H1 (cell line): ENCODE measurements around the gene RAB10. TPM values are rescaled to one million over a fixed set of nuclear protein-coding genes. Genes with fewer than 3 reads are reported as not detected.

Experiments
- CTCF ChIA-PET: fragments of 300-600 bp; sonication (Branson Sonifier 250); formaldehyde crosslinking; loops from one replicate; lab custom pipeline; 2021; ENCODE audit not compliant: partially characterized antibody; lab: Charles Lee
- POLR2A ChIA-PET: fragments of 300-600 bp; sonication (Branson Sonifier 250); formaldehyde crosslinking; loops from one replicate; lab custom pipeline; 2021; ENCODE audit warnings: inconsistent platforms; ENCODE audit not compliant: partially characterized antibody; lab: Charles Lee
- DNase-seq, 2 experiments: peaks; one replicate each; pipeline versions ENCODE4 v3.0.0 to v3.0.0-alpha.2; 2010 to 2022; ENCODE audit warnings: low spot score in 2 of 2, low read depth in 1 of 2, mixed read lengths in 1 of 2
- FAIRE-seq: peaks from 2 replicates; lab custom pipeline; 2011; peaks lifted over from hg19 to GRCh38; lab: Jason Lieb, UNC
- H2AFZ ChIP-seq: 2 replicates; pipeline ENCODE4 v1.8.1; 2012; ENCODE audit warnings: low read length, inconsistent platforms
- H2AK5ac ChIP-seq: 2 replicates; pipeline ENCODE4 v1.6.1; 2013; ENCODE audit warnings: low read depth, low read length
- H2BK120ac ChIP-seq: replicated peaks from 2 replicates; pipeline ENCODE3; 2013; ENCODE audit warnings: low read depth, low read length, inconsistent platforms
- H2BK12ac ChIP-seq: 2 replicates; pipeline ENCODE4 v1.6.1; 2013; ENCODE audit warnings: low read depth, low read length
- H2BK15ac ChIP-seq: 2 replicates; pipeline ENCODE4 v1.6.1; 2013; ENCODE audit warnings: low read length
- H2BK20ac ChIP-seq: 2 replicates; pipeline ENCODE4 v1.6.1; 2013; ENCODE audit warnings: low read length
- H2BK5ac ChIP-seq: 2 replicates; pipeline ENCODE4 v1.6.1; 2013; ENCODE audit warnings: low read depth, low read length
- H3K14ac ChIP-seq: 2 replicates; pipeline ENCODE4 v1.6.1; 2013; ENCODE audit warnings: inconsistent platforms; ENCODE audit not compliant: insufficient read length
- H3K18ac ChIP-seq: 2 replicates; pipeline ENCODE4 v1.6.1; 2013; ENCODE audit warnings: low read length; ENCODE audit errors: extremely low read depth
- H3K23ac ChIP-seq: 2 replicates; pipeline ENCODE4 v1.6.1; 2013; ENCODE audit warnings: inconsistent platforms; ENCODE audit not compliant: insufficient read length
- H3K23me2 ChIP-seq: 2 replicates; pipeline ENCODE4 v1.6.1; 2013; ENCODE audit warnings: low read depth, low read length
- H3K27ac ChIP-seq: 2 replicates; pipeline ENCODE4 v1.6.1; 2011; ENCODE audit warnings: low read depth, low read length, inconsistent platforms
- H3K27me3 ChIP-seq, 4 experiments: replicated peaks in 1 of 4; 1 replicate in 1 of 4; 2 replicates in 3 of 4; pipeline versions ENCODE4 v1.6.1 to v1.8.1; 2011 to 2013; ENCODE audit warnings: low read length in 3 of 4, mild to moderate bottlenecking in 3 of 4, inconsistent platforms in 2 of 4, mixed read lengths in 2 of 4, moderate library complexity in 1 of 4; ENCODE audit not compliant: control insufficient read depth in 3 of 4, insufficient read depth in 3 of 4; ENCODE audit errors: extremely low read depth in 1 of 4
- H3K36me3 ChIP-seq, 4 experiments: 2 replicates each; pipeline versions ENCODE4 v1.6.1 to v1.8.1; 2011 to 2013; ENCODE audit warnings: mild to moderate bottlenecking in 4 of 4, low read length in 3 of 4, moderate library complexity in 2 of 4, control low read depth in 1 of 4, inconsistent platforms in 1 of 4; ENCODE audit not compliant: insufficient read depth in 4 of 4, control insufficient read depth in 2 of 4
- H3K4ac ChIP-seq: replicated peaks from 2 replicates; pipeline ENCODE3; 2013; ENCODE audit warnings: low read length, low read depth, mixed read lengths, inconsistent platforms; ENCODE audit not compliant: insufficient read length
- H3K4me1 ChIP-seq, 4 experiments: replicated peaks in 1 of 4; 1 replicate in 1 of 4; 2 replicates in 3 of 4; pipeline versions ENCODE4 v1.6.1 to v1.8.1; 2011 to 2013; ENCODE audit warnings: low read length in 3 of 4, inconsistent platforms in 2 of 4, mixed read lengths in 1 of 4; ENCODE audit not compliant: insufficient read depth in 4 of 4, control insufficient read depth in 3 of 4
- H3K4me2 ChIP-seq, 2 experiments: 2 replicates each; pipeline versions ENCODE4 v1.6.1 to v1.8.1; 2011 to 2013; ENCODE audit warnings: low read depth in 2 of 2, low read length in 2 of 2, control low read depth in 1 of 2, inconsistent platforms in 1 of 2, mild to moderate bottlenecking in 1 of 2; ENCODE audit not compliant: insufficient read depth in 1 of 2
- H3K4me3 ChIP-seq, 4 experiments: fragments of 200-600, 300-600 bp in 1 of 4; sonication (generic), shearing (Covaris generic), sonication (Bioruptor Twin) in 1 of 4; 2 replicates each; pipeline versions ENCODE4 v1.5.1 to v1.8.1; 2011 to 2016; ENCODE audit warnings: low read length in 4 of 4, low read depth in 3 of 4, control low read depth in 2 of 4, inconsistent platforms in 2 of 4, mild to moderate bottlenecking in 2 of 4, mixed read lengths in 1 of 4, moderate library complexity in 1 of 4; ENCODE audit not compliant: insufficient read depth in 2 of 4; ENCODE audit errors: extremely low read depth in 1 of 4
- H3K56ac ChIP-seq: replicated peaks from 2 replicates; pipeline ENCODE3; 2013; ENCODE audit warnings: low read depth, mild to moderate bottlenecking, mixed read lengths, low read length, inconsistent platforms; ENCODE audit not compliant: insufficient read length
- H3K79me1 ChIP-seq: 2 replicates; pipeline ENCODE4 v1.6.1; 2013; ENCODE audit warnings: low read depth, low read length, control low read depth
- H3K79me2 ChIP-seq, 2 experiments: 2 replicates each; pipeline versions ENCODE4 v1.6.1 to v1.8.1; 2012 to 2013; ENCODE audit warnings: low read length in 2 of 2, mild to moderate bottlenecking in 2 of 2, inconsistent platforms in 1 of 2; ENCODE audit not compliant: insufficient read depth in 2 of 2, control insufficient read depth in 1 of 2
- H3K9ac ChIP-seq, 4 experiments: replicated peaks in 1 of 4; 1 replicate in 1 of 4; 2 replicates in 3 of 4; pipeline versions ENCODE4 v1.6.1 to v1.8.1; 2011 to 2013; ENCODE audit warnings: low read depth in 3 of 4, low read length in 3 of 4, control low read depth in 2 of 4, mild to moderate bottlenecking in 2 of 4, moderate library complexity in 2 of 4, inconsistent platforms in 1 of 4; ENCODE audit errors: extremely low read depth in 1 of 4
- H3K9me3 ChIP-seq, 2 experiments: 2 replicates each; pipeline versions ENCODE4 v1.6.1 to v1.8.1; 2012 to 2013; ENCODE audit warnings: mild to moderate bottlenecking in 2 of 2, moderate library complexity in 2 of 2, control low read depth in 1 of 2, inconsistent platforms in 1 of 2, low read depth in 1 of 2, low read length in 1 of 2, mixed read lengths in 1 of 2; ENCODE audit not compliant: insufficient read depth in 2 of 2
- H4K20me1 ChIP-seq, 2 experiments: replicated peaks in 1 of 2; 2 replicates each; pipeline versions ENCODE3 to v1.8.1; 2011 to 2013; ENCODE audit warnings: inconsistent platforms in 2 of 2, low read length in 2 of 2, mild to moderate bottlenecking in 1 of 2; ENCODE audit not compliant: insufficient read depth in 2 of 2, control insufficient read depth in 1 of 2
- H4K5ac ChIP-seq: 2 replicates; pipeline ENCODE4 v1.6.1; 2013; ENCODE audit warnings: low read length, low read depth, mixed read lengths, inconsistent platforms; ENCODE audit not compliant: insufficient read length
- H4K8ac ChIP-seq: 2 replicates; pipeline ENCODE4 v1.8.0; 2013; ENCODE audit warnings: mild to moderate bottlenecking, moderate library complexity, low read length, inconsistent platforms; ENCODE audit not compliant: insufficient read depth; ENCODE audit errors: extremely low read depth
- H4K91ac ChIP-seq: replicated peaks from 2 replicates; pipeline ENCODE3; 2013; ENCODE audit warnings: low read length, mixed read lengths, inconsistent platforms; ENCODE audit not compliant: insufficient read length
- HDAC2 ChIP-seq, 2 experiments: fragments of 300-600 bp in 1 of 2; sonication (generic) in 1 of 2; IDR thresholded peaks; 2 replicates each; pipeline ENCODE4 v1.6.1; 2011 to 2012; ENCODE audit warnings: low read depth in 2 of 2, low read length in 2 of 2, mild to moderate bottlenecking in 2 of 2, moderate library complexity in 2 of 2, borderline replicate concordance in 1 of 2, inconsistent platforms in 1 of 2
- KDM1A ChIP-seq: fragments of 200-600, 300-600 bp; sonication (generic); IDR thresholded peaks from 2 replicates; pipeline ENCODE4 v1.7.1; 2016; ENCODE audit warnings: mild to moderate bottlenecking, low read length, borderline replicate concordance
- POLR2AphosphoS5 ChIP-seq: IDR thresholded peaks from 2 replicates; pipeline ENCODE4 v1.6.1; 2011; ENCODE audit warnings: low read depth, low read length
- RXRA ChIP-seq: IDR thresholded peaks from 2 replicates; pipeline ENCODE4 v1.6.1; 2011; ENCODE audit warnings: low read depth, mild to moderate bottlenecking, low read length, moderate library complexity; ENCODE audit not compliant: insufficient read depth
- SP4 ChIP-seq: IDR thresholded peaks from 2 replicates; pipeline ENCODE4 v1.6.1; 2012; ENCODE audit warnings: low read length, inconsistent platforms
- TAF7 ChIP-seq: optimal IDR thresholded peaks from 2 replicates; pipeline ENCODE3; 2011; ENCODE audit warnings: low read depth, mild to moderate bottlenecking, inconsistent platforms, low read length, moderate library complexity, borderline replicate concordance
- TCF12 ChIP-seq: IDR thresholded peaks from 2 replicates; pipeline ENCODE4 v1.6.1; 2011; ENCODE audit warnings: low read depth, mild to moderate bottlenecking, low read length
- WGBS, 2 experiments: shearing (Covaris generic) in 1 of 2; methylation state at CpG; one replicate each; pipeline versions ENCODE4 v1.1.6 to v1.1.7; 2013 to 2015; ENCODE audit warnings: low lambda C conversion rate in 2 of 2, mixed read lengths in 2 of 2, inconsistent platforms in 1 of 2, low coverage in 1 of 2, missing lambda C conversion rate in 1 of 2; ENCODE audit not compliant: insufficient replicate concordance in 2 of 2, insufficient coverage in 1 of 2, insufficient read length in 1 of 2; ENCODE audit errors: extremely low coverage in 1 of 2, missing lambda C conversion rate in 1 of 2; 5-methylcytosine and 5-hydroxymethylcytosine counted together
- polyA plus RNA-seq, 7 experiments: library from polyadenylated mRNA; depleted of rRNA in 3 of 7; stranded (reverse) in 5 of 7; unstranded in 2 of 7; fragments of >200 nt in 5 of 7; fragments of 200-250 nt in 2 of 7; gene quantifications; 1 replicate in 5 of 7; 2 replicates in 1 of 7; 4 replicates in 1 of 7; pipeline versions ENCODE4 v1.2.1 to v1.2.3, GENCODE V29; 2011 to 2013; ENCODE audit warnings: missing spikeins in 2 of 7, mixed read lengths in 2 of 7
- total RNA-seq: library from RNA; stranded (reverse); fragmentation: NEBNext Ultra II Directional; extraction: Animal tissue kit (Norgen Biotek cat#: 25700); gene quantifications from 2 replicates; pipeline ENCODE4 v1.2.1, GENCODE V29; 2021

RAB10 gene
- total and polyA plus RNA-seq, 2 of the 8 experiments (the other 6 are each of a cell fraction or from before 2014, with no cell fraction given) = 42.6 to 136 TPM

- Histone ChIP-seq H2BK15ac (no peak overlapping the region), H3K27ac (no peak overlapping the region), H3K14ac (no peak overlapping the region), H2AK5ac (no peak overlapping the region), H4K5ac (no peak overlapping the region), H2BK5ac (no peak overlapping the region), H3K79me2 (peaks cover 3 to 86% of the 10 kb centered on the region in 2 experiments), H4K20me1 (no peaks in the 10 kb centered on the region), H3K56ac (no peak overlapping the region), H3K9ac (no peak overlapping the region), H3K36me3 (peaks cover 0 to 10% (median 5%) of the 10 kb centered on the region in 4 experiments; a peak in 2 of 8 replicates), H3K4ac (no peak overlapping the region), H2BK120ac (no peak overlapping the region), H3K27me3 (no peaks in the 10 kb centered on the region), H2AFZ (no peak overlapping the region), H2BK20ac (no peak overlapping the region), H2BK12ac (no peak overlapping the region), H3K23ac (no peak overlapping the region), H4K8ac (no peak overlapping the region), H3K4me3 (no peak overlapping the region), H3K23me2 (no peaks in the 10 kb centered on the region; the same call in 1 of the 2 replicates), H3K4me2 (no peak overlapping the region), H3K4me1 (peaks cover 0 to 5% (median 2%) of the 10 kb centered on the region in 4 experiments; a peak in 3 of 7 replicates)
- POLR2A ChIA-PET = no interaction called here
- DNase-seq (no peak), FAIRE-seq (no peak)
- CTCF ChIA-PET = interaction anchor here (1.3 kb wide), 1 partner anchor 64 kb away, joined by 3 read pairs; no protein-coding TSS in a partner anchor
- no peak for TF ChIP-seq RXRA
- TF ChIP-seq HDAC2 (IDR thresholded peaks at IDR 0.05; ENCODE audit: borderline replicate concordance in 1 of 2, low read depth in 2 of 2, low read length in 2 of 2) = no peak
- no peak for TF ChIP-seq KDM1A
- TF ChIP-seq TAF7 = no peak
- TF ChIP-seq POLR2AphosphoS5 = no peak
- TF ChIP-seq TCF12 = no peak
- TF ChIP-seq SP4 = no peak
- TF ChIP-seq, all 59 proteins: peak for 0
- Histone ChIP-seq H4K91ac (no peak overlapping the region), H3K9me3 (peaks cover 12 to 13% of the 10 kb centered on the region in 2 experiments), H3K18ac (no peak overlapping the region), H3K79me1 (no peaks in the 10 kb centered on the region)
- 90% methylated on average over 5 of the region's 5 CpGs; no CpG with 5 or more reads in 1 of the 2 experiments for WGBS, 2 experiments
Observed at GRCh38 chr2:26081556-26081955, 47.7 kb downstream of the RAB10 start.
